ENCODE results near the gene RIPK1. TPM values are rescaled to one million over a fixed set of nuclear protein-coding genes. Genes with fewer than 3 reads are reported as not detected.

Gene RIPK1
- total and polyA plus RNA-seq, 9 of the 15 experiments (the other 6 are each of a cell fraction or from before 2014, with no cell fraction given) = 3.8 to 24.9 (median 17.7) TPM

DNA sequence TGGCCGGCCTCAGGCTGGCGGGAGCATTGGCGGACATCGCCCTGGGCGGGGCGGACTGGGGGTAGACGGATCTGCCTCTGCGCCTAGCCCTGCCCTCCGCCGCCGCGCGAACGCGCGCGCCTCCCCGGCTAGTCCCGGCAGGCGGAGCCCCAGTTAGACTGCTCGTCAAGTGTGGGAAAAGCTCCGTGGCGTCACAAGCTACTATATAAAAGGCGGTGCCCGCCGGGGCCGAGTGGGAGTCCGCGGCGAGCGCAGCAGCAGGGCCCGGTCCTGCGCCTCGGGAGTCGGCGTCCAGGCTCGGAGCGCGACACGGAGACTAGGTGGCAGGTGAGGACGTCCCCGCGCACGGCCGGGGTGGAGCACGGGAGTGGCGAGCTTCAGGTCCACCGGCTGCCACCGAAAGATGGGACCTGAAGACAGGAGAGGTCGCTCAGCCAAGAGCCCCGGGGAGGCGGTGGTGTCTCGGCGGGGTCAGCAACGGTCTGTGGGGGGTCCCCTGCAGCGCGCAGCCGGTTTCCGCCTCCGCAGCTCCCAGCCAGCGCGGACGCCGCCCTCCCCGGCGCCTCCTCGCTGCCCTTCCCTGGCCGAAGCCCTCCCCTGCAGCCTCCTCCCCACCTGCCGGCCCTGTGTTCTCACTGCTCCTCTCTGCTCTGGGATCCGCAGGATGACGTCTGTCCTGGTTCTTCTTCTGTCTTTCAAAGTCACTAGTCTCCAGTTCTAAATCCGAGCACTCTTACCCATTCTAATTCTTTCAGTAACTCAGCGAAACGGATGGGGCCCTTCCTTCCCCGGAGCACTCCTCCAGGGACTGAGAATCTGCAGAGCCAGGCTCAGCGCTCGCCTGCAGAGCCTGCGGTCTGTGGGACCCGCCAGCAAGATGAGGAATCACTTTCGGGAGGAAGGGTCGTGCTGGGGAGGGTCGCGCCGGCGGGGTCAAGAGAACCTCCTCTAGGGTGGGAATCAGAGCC is 4.3 kb upstream of the RIPK1 start (continued):
- TF ChIP-seq TAF9B (IDR thresholded peaks at IDR 0.05; ENCODE audit: partially characterized antibody) = no peak
- peak; percentile 74 to 97 for TF ChIP-seq NONO (IDR thresholded peaks at IDR 0.05; ENCODE audit: low read depth in 2 of 2, low read length in 1 of 2)
- no peak for TF ChIP-seq MITF (IDR thresholded peaks at IDR 0.05)
- TF ChIP-seq SNIP1 (IDR thresholded peaks at IDR 0.05; ENCODE audit: low read depth) = no peak
- TF ChIP-seq ZNF699 (CRISPR knock-in tag; IDR thresholded peaks at IDR 0.05; ENCODE audit: insufficient replicate concordance) = no peak
- no peak for TF ChIP-seq ZNF586 (CRISPR knock-in tag; conservative IDR thresholded peaks at IDR 0.05)
- TF ChIP-seq SIX5 (IDR thresholded peaks at IDR 0.05; ENCODE audit: borderline replicate concordance in 1 of 2, insufficient read depth in 1 of 2, low read depth in 1 of 2, low read length in 2 of 2) = peak in 1 of 2 experiments; percentile 8; a peak in 1 of 4 replicates
- no peak for TF ChIP-seq KHSRP (IDR thresholded peaks at IDR 0.05)
- TF ChIP-seq MAX (CRISPR knock-in tag; IDR thresholded peaks at IDR 0.05) = peak; percentile 64
- no peak for TF ChIP-seq FOXM1 (IDR thresholded peaks at IDR 0.05; ENCODE audit: low read depth)
- no peak for TF ChIP-seq FOXM1 (CRISPR knock-in tag; IDR thresholded peaks at IDR 0.05; ENCODE audit: low read depth)
- TF ChIP-seq PHB (CRISPR knock-in tag; IDR thresholded peaks at IDR 0.05) = peak; percentile 96
- TF ChIP-seq HMG20B (CRISPR knock-in tag; IDR thresholded peaks at IDR 0.05) = no peak
- no peak for TF ChIP-seq ZNF239 (CRISPR knock-in tag; IDR thresholded peaks at IDR 0.05)
- TF ChIP-seq ZNF311 (CRISPR knock-in tag; IDR thresholded peaks at IDR 0.05) = no peak
- no peak for TF ChIP-seq ZNF324 (CRISPR knock-in tag; IDR thresholded peaks at IDR 0.05)
- no peak for TF ChIP-seq MCM3 (IDR thresholded peaks at IDR 0.05)
- TF ChIP-seq MEF2A (IDR thresholded peaks at IDR 0.05; ENCODE audit: control insufficient read depth, low read depth, low read length) = no peak
- TF ChIP-seq MCM5 (IDR thresholded peaks at IDR 0.05; ENCODE audit: low read depth) = no peak
- TF ChIP-seq, protein P1, sequence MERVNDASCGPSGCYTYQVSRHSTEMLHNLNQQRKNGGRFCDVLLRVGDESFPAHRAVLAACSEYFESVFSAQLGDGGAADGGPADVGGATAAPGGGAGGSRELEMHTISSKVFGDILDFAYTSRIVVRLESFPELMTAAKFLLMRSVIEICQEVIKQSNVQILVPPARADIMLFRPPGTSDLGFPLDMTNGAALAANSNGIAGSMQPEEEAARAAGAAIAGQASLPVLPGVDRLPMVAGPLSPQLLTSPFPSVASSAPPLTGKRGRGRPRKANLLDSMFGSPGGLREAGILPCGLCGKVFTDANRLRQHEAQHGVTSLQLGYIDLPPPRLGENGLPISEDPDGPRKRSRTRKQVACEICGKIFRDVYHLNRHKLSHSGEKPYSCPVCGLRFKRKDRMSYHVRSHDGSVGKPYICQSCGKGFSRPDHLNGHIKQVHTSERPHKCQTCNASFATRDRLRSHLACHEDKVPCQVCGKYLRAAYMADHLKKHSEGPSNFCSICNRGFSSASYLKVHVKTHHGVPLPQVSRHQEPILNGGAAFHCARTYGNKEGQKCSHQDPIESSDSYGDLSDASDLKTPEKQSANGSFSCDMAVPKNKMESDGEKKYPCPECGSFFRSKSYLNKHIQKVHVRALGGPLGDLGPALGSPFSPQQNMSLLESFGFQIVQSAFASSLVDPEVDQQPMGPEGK (CRISPR knock-in tag; IDR thresholded peaks at IDR 0.05; ENCODE audit: borderline replicate concordance) = no peak
- no peak for TF ChIP-seq MCM7 (IDR thresholded peaks at IDR 0.05)
- TF ChIP-seq GATAD2A (IDR thresholded peaks at IDR 0.05) = peak; percentile 72
- TF ChIP-seq MAFF (IDR thresholded peaks at IDR 0.05; ENCODE audit: low read length) = no peak
- TF ChIP-seq GABPA (tag; conservative IDR thresholded peaks at IDR 0.05; ENCODE audit: low read depth) = no peak
- TF ChIP-seq ZFPM2 (CRISPR knock-in tag; IDR thresholded peaks at IDR 0.05) = no peak
- no peak for TF ChIP-seq RFX7 (CRISPR knock-in tag; IDR thresholded peaks at IDR 0.05)
- no peak for TF ChIP-seq XRCC4 (IDR thresholded peaks at IDR 0.05; ENCODE audit: extremely low read depth, insufficient read depth, insufficient read length)
- no peak for TF ChIP-seq ZNF766 (CRISPR knock-in tag; conservative IDR thresholded peaks at IDR 0.05)
- no peak for TF ChIP-seq PHB2 (IDR thresholded peaks at IDR 0.05; ENCODE audit: low read depth)
